HG02798 (cell line): ENCODE results near the gene SHOC2.
A peak's percentile ranks its signal among the peaks of the same experiment; 100 is the strongest.

Experiments
- ATAC-seq: cut with Tn5 transposase; IDR thresholded peaks from one replicate; pipeline ENCODE4 v1.9.1; 2021; ENCODE audit warnings: mild to moderate bottlenecking; ENCODE audit not compliant: unreplicated experiment, poor library complexity

The SHOC2 gene

GRCh38 chr10:110977662-110978061, 58.3 kb downstream of the SHOC2 start:
- ATAC-seq: no peak

GRCh38 chr10:110978204-110978603, 58.8 kb downstream of the SHOC2 start:
- no peak for ATAC-seq

- no peak for ATAC-seq
These were observed 60.2 kb downstream of the SHOC2 start for GRCh38 chr10:110979611-110980010.

GRCh38 chr10:110980807-110981206, 61.4 kb downstream of the SHOC2 start:
- ATAC-seq: no peak

- ATAC-seq: no peak
These were observed 64.1 kb downstream of the SHOC2 start for GRCh38 chr10:110983466-110983865.

- no peak for ATAC-seq
These were observed 66.3 kb downstream of the SHOC2 start for GRCh38 chr10:110985497-110986275.

GRCh38 chr10:110989016-110989415, 69.6 kb downstream of the SHOC2 start:
- ATAC-seq: no peak

- no peak for ATAC-seq
These were observed 72.8 kb downstream of the SHOC2 start for GRCh38 chr10:110992006-110992800.

- peak; percentile 64 for ATAC-seq
These were observed 73.8 kb downstream of the SHOC2 start for GRCh38 chr10:110993024-110993693.

- ATAC-seq: no peak
These were observed 75.1 kb downstream of the SHOC2 start for GRCh38 chr10:110994406-110995086.

GRCh38 chr10:110995301-110995700, 75.9 kb downstream of the SHOC2 start:
- no peak for ATAC-seq

- no peak for ATAC-seq
These were observed 76.9 kb downstream of the SHOC2 start for GRCh38 chr10:110996256-110996655.

GRCh38 chr10:111004016-111004415, 84.6 kb downstream of the SHOC2 start:
- ATAC-seq: no peak

- ATAC-seq: no peak
These were observed 88.1 kb downstream of the SHOC2 start for GRCh38 chr10:111007486-111007885.

GRCh38 chr10:111015181-111015580, 95.8 kb downstream of the SHOC2 start:
- ATAC-seq: no peak

- no peak for ATAC-seq
These were observed 97.7 kb downstream of the SHOC2 start for GRCh38 chr10:111017098-111017497.

- ATAC-seq: no peak
These were observed 98.6 kb downstream of the SHOC2 start for GRCh38 chr10:111018021-111018420.

GRCh38 chr10:111023060-111023459, 103.7 kb downstream of the SHOC2 start:
- ATAC-seq: no peak

GRCh38 chr10:111030042-111030750, 110.8 kb downstream of the SHOC2 start:
- ATAC-seq: no peak
